ENCODE data around the gene LRCOL1.

DNA sequence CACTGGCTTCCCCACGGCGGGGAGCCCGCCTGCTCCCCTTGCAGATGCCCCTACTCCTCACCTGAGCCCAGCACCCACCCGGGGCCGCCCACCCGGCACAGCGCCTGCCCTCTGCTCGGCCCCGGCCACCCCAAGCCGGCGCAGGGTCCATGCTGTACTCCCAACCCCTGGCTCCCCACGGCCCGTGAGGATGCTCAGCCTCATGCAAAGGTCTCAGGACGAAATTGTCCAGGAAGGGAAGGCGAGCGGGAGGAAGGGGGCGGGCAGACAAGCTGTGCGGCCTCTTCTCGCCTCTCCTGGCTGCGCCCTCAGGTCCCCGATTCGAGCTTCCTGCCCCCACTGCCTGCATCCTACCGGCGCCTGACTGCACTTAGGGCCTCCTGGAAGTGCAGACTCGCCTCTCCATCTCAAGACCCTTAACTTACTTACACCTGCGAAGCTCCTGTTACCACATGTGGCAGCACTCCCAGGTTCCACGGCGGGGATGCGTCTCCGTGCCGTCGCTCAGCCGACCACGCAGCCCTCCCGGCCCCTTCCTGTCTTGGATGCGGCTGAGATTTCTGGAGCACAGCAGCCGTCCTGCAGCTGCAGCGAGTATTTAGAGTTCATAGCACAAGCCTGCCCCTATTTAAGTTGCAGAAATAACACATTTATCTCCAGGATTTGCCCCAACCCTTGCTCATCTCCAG, 18.0 kb downstream of the LRCOL1 start:
- TF ChIP-seq, protein P1, sequence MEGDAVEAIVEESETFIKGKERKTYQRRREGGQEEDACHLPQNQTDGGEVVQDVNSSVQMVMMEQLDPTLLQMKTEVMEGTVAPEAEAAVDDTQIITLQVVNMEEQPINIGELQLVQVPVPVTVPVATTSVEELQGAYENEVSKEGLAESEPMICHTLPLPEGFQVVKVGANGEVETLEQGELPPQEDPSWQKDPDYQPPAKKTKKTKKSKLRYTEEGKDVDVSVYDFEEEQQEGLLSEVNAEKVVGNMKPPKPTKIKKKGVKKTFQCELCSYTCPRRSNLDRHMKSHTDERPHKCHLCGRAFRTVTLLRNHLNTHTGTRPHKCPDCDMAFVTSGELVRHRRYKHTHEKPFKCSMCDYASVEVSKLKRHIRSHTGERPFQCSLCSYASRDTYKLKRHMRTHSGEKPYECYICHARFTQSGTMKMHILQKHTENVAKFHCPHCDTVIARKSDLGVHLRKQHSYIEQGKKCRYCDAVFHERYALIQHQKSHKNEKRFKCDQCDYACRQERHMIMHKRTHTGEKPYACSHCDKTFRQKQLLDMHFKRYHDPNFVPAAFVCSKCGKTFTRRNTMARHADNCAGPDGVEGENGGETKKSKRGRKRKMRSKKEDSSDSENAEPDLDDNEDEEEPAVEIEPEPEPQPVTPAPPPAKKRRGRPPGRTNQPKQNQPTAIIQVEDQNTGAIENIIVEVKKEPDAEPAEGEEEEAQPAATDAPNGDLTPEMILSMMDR (IDR thresholded peaks at IDR 0.05): no peak
- TF ChIP-seq ZFX (IDR thresholded peaks at IDR 0.05; ENCODE audit: borderline replicate concordance): no peak
